Measurements from ENCODE around the gene RAB5A. TPM values are rescaled to one million over a fixed set of nuclear protein-coding genes. Genes with fewer than 3 reads are reported as not detected.
"Not testable (repeated sequence)": the region's sequence is repeated elsewhere in the genome, so short reads cannot be mapped to it uniquely, and the experiment has no call there.

The RAB5A gene
- total RNA-seq, 4 donors from 2014 or later: 80.3 to 102 (median 86.5) TPM

GRCh38 chr3:19967812-19968211 is 20.9 kb downstream of the RAB5A start:
- TF ChIP-seq POLR2A (IDR thresholded peaks at IDR 0.05): no peak
- no peak for TF ChIP-seq CTCF (IDR thresholded peaks at IDR 0.05)
- DNase-seq: no peak
- H3K4me1 ChIP-seq: peaks cover 0 to 31% (median 9%) of the 10 kb centered on the region in 3 donors
- H3K27ac ChIP-seq: no peak overlapping the region
- intact Hi-C loops (cut with DNase I): no loop called here
- H3K4me3 ChIP-seq: no peak overlapping the region
- no peaks in the 10 kb centered on the region for H3K9me3 ChIP-seq
- no peaks in the 10 kb centered on the region for H3K27me3 ChIP-seq
- 83 to 85% methylated on average over 4 of the region's 4 CpGs for WGBS, 2 donors
- peaks cover 0 to 18% (median 0%) of the 10 kb centered on the region in 3 donors for H3K36me3 ChIP-seq

- TF ChIP-seq POLR2A (IDR thresholded peaks at IDR 0.05) (no peak), CTCF (IDR thresholded peaks at IDR 0.05) (no peak)
- Histone ChIP-seq H3K36me3 (peaks cover 0 to 33% (median 8%) of the 10 kb centered on the region in 3 donors), H3K9me3 (no peaks in the 10 kb centered on the region), H3K4me1 (peaks cover 0 to 22% (median 9%) of the 10 kb centered on the region in 3 donors), H3K27ac (no peak overlapping the region), H3K27me3 (no peaks in the 10 kb centered on the region), H3K4me3 (no peak overlapping the region)
- DNase-seq: no peak
- WGBS, 2 donors: 74 to 90% methylated on average over 8 of the region's 8 CpGs
- intact Hi-C loops (cut with DNase I): no loop called here
Observed at GRCh38 chr3:19970327-19970726, 23.4 kb downstream of the RAB5A start.

- no peak for DNase-seq
- Histone ChIP-seq H3K27ac (no peak overlapping the region), H3K4me3 (no peak overlapping the region), H3K9me3 (no peaks in the 10 kb centered on the region), H3K4me1 (peaks cover 0 to 14% (median 9%) of the 10 kb centered on the region in 3 donors), H3K36me3 (peaks cover 2 to 51% (median 18%) of the 10 kb centered on the region in 3 donors), H3K27me3 (no peaks in the 10 kb centered on the region)
- intact Hi-C loops (cut with DNase I): no loop called here
- TF ChIP-seq CTCF (IDR thresholded peaks at IDR 0.05): no peak
- WGBS, 2 donors: 33 to 50% methylated on average over 3 of the region's 3 CpGs
Observed at GRCh38 chr3:19972054-19972453, 25.2 kb downstream of the RAB5A start.

- H3K9me3 ChIP-seq; DNase-seq; H3K4me1 ChIP-seq; intact Hi-C loops (cut with DNase I); H3K4me3 ChIP-seq; H3K27me3 ChIP-seq; H3K27ac ChIP-seq: not testable (repeated sequence)
- 94 to 99% methylated on average over 7 to 8 of the region's 8 CpGs for WGBS, 2 donors
- peaks cover 0 to 30% (median 0%) of the 10 kb centered on the region in 3 donors for H3K36me3 ChIP-seq
Observed at GRCh38 chr3:19988904-19989303, 42.0 kb downstream of the RAB5A start.

GRCh38 chr3:19994796-19995195 is 47.9 kb downstream of the RAB5A start:
- intact Hi-C loops (cut with DNase I): no loop called here
- TF ChIP-seq CTCF (IDR thresholded peaks at IDR 0.05) (no peak), POLR2A (IDR thresholded peaks at IDR 0.05) (no peak)
- no peaks in the 10 kb centered on the region for H3K9me3 ChIP-seq
- H3K36me3 ChIP-seq: no peaks in the 10 kb centered on the region
- H3K4me3 ChIP-seq: no peak overlapping the region
- 65 to 75% methylated on average over 2 of the region's 2 CpGs for WGBS, 2 donors
- H3K27me3 ChIP-seq: no peaks in the 10 kb centered on the region
- H3K4me1 ChIP-seq: no peaks in the 10 kb centered on the region
- DNase-seq: no peak
- H3K27ac ChIP-seq: no peak overlapping the region

- H3K27me3 ChIP-seq: no peaks in the 10 kb centered on the region
- TF ChIP-seq POLR2A (IDR thresholded peaks at IDR 0.05): no peak
- TF ChIP-seq CTCF (IDR thresholded peaks at IDR 0.05): no peak
- H3K9me3 ChIP-seq: no peaks in the 10 kb centered on the region
- WGBS, 2 donors: 81 to 82% methylated on average over 4 of the region's 4 CpGs
- no peaks in the 10 kb centered on the region for H3K4me1 ChIP-seq
- no peak overlapping the region for H3K27ac ChIP-seq
- no peak overlapping the region for H3K4me3 ChIP-seq
- intact Hi-C loops (cut with DNase I): no loop called here
- no peaks in the 10 kb centered on the region for H3K36me3 ChIP-seq
- DNase-seq: no peak
Observed at GRCh38 chr3:19997502-19997901, 50.6 kb downstream of the RAB5A start.

All from esophagus squamous epithelium (tissue), 5 donors.